Measurements from ENCODE around the gene EFEMP1.

EFEMP1 gene

DNA sequence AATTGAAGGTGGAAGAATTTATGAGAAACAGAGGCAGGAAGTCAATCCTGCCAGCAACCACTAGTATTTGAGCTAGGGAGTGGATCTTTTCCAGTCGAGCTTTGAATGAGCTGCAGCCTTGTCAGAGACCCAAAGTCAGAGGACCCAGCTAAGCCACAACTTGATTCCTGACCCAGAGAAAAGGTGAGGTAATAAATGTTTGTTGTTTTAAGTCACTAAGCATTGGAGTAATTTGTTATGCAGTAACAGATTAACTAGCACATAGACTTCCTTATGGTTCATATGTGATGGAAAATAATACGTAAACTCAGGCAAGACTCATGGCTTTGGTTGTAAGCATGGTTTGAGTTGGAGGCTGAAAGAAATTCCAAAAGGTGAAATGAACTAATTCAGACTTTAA lies 21.6 kb downstream of the EFEMP1 start:
- H3K4me3 ChIP-seq (ENCODE audit: low read depth, low read length), result no peak overlapping the region
- TF ChIP-seq, protein P1, sequence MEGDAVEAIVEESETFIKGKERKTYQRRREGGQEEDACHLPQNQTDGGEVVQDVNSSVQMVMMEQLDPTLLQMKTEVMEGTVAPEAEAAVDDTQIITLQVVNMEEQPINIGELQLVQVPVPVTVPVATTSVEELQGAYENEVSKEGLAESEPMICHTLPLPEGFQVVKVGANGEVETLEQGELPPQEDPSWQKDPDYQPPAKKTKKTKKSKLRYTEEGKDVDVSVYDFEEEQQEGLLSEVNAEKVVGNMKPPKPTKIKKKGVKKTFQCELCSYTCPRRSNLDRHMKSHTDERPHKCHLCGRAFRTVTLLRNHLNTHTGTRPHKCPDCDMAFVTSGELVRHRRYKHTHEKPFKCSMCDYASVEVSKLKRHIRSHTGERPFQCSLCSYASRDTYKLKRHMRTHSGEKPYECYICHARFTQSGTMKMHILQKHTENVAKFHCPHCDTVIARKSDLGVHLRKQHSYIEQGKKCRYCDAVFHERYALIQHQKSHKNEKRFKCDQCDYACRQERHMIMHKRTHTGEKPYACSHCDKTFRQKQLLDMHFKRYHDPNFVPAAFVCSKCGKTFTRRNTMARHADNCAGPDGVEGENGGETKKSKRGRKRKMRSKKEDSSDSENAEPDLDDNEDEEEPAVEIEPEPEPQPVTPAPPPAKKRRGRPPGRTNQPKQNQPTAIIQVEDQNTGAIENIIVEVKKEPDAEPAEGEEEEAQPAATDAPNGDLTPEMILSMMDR (IDR thresholded peaks at IDR 0.05; ENCODE audit: insufficient read depth, low read length, missing control alignments), result no peak
- POLR2A ChIA-PET, result no interaction called here
- DNase-seq (ENCODE audit: low read depth, low spot score), result no peak
- CTCF ChIA-PET, result interaction anchor here (1.8 to 2.7 kb wide), 2 partner anchors 17 to 59 kb away, joined by 5 to 8 read pairs; no protein-coding TSS in a partner anchor

DNA sequence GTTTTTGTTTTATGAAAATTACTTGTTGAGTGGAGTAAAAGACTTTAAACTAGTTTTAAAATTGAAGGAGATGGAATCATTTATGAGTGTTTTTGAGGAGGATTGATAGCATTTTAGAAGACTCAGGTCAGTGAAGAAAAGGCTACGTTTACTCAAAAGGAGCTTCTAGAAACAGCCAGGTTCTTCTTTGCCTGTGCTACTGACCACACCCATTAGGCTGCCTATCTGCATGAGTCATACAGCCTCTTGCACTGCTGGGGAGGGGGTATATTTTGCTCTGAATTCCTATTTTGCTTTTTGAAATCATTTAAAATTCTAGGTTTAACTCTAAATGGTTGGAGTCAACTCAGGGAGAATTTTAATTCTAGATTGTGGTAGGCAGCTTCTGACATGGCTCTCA lies 22.3 kb downstream of the EFEMP1 start:
- no peak overlapping the region for H3K4me3 ChIP-seq (ENCODE audit: low read depth, low read length)
- TF ChIP-seq, protein P1 (IDR thresholded peaks at IDR 0.05; ENCODE audit: insufficient read depth, low read length, missing control alignments), result no peak
- no peak for DNase-seq (ENCODE audit: low read depth, low spot score)
- ChIA-PET POLR2A (no interaction called here), CTCF (interaction anchor here (1.8 to 2.7 kb wide), 2 partner anchors 16 to 60 kb away, joined by 5 to 8 read pairs; no protein-coding TSS in a partner anchor)

DNA sequence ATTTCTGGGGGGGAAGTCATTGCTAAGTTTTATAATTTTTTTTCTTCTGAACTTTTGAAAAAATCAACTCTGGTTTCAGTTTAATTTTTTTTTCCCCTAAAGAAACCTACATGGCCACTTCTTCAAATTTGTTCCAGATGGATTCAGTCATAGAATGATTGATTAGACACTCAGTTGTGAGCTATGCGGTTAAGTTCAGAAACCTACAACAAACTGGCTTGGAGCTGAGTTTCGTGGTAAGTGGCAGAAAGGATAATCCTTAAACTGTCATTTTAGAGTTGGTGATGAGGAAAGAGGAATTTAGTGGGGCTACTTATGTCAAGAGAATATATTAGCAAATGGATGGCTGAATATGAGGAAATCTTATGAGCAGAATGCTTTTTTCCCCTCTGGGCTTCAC lies 23.7 kb downstream of the EFEMP1 start:
- TF ChIP-seq, protein P1 (IDR thresholded peaks at IDR 0.05; ENCODE audit: insufficient read depth, low read length, missing control alignments), result no peak

DNA sequence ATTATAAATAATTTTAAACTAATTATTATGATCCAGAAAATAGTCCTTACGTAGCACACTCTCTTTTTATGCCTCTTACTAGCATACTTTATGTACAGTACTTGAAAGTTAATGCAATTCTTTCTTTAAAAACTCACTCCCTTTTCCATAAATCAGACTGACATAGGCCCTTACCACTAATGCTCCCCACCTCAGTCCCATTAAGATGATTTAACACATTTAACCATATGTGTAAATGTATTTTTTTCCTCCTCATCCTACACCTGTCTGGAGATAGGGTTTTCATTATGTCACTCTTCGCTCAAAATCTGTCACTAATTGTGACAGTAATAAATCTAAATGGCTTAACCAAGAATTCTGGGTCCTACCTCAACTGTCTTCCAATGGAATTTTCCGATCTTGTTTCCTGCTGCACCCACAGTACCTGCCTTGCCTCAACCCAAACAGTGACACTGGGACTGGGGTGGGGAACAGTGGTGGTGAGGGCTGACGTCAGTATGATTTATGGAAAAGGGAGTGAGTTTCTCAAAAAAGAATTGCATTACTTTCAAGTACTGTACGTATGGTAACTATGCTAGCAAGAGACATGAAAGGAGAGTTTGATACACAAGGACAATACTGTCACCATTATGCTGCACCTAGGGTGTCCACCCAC lies 25.1 kb downstream of the EFEMP1 start:
- DNase-seq (ENCODE audit: low read depth, low spot score), result no peak
- TF ChIP-seq, protein P1 (IDR thresholded peaks at IDR 0.05; ENCODE audit: insufficient read depth, low read length, missing control alignments), result no peak
- POLR2A ChIA-PET, result no interaction called here
- CTCF ChIA-PET, result interaction anchor here (1.0 kb wide), 1 partner anchor 8 kb away, joined by 3 read pairs; no protein-coding TSS in a partner anchor
- no peak overlapping the region for H3K4me3 ChIP-seq (ENCODE audit: low read depth, low read length)

More for the DNA sequence above, 23.7 kb downstream of the EFEMP1 start:
- CTCF ChIA-PET, result no interaction called here
- DNase-seq (ENCODE audit: low read depth, low spot score), result peak; percentile 50
- H3K4me3 ChIP-seq (ENCODE audit: low read depth, low read length), result no peak overlapping the region
- POLR2A ChIA-PET, result interaction anchor here (0.7 kb wide), 1 partner anchor 68 kb away, joined by 3 read pairs; no protein-coding TSS in a partner anchor

DNA sequence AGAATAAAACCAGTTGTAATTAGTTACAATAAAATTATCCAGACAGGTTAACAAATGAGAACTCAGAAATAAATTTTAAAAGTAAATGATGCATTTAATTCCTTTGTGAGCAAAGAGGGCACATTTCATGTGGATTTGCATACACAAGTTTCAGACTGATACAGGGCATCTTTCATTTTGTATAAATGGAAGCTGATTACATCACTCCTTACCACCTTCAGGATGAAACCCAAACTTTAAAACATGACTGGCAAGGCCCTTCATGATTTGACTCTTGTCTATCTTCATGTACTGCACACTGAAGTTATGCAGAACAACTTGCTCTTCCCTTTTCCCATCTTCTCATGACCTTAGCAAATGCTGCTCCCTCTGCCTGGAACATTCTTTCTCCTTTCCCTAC lies 26.9 kb downstream of the EFEMP1 start:
- DNase-seq (ENCODE audit: low read depth, low spot score), result no peak
- ChIA-PET POLR2A (no interaction called here), CTCF (interaction anchor here (0.6 to 1.1 kb wide), 2 partner anchors 9 to 35 kb away, joined by 3 read pairs; no protein-coding TSS in a partner anchor)
- H3K4me3 ChIP-seq (ENCODE audit: low read depth, low read length), result no peak overlapping the region
- TF ChIP-seq, protein P1 (IDR thresholded peaks at IDR 0.05; ENCODE audit: insufficient read depth, low read length, missing control alignments), result no peak

DNA sequence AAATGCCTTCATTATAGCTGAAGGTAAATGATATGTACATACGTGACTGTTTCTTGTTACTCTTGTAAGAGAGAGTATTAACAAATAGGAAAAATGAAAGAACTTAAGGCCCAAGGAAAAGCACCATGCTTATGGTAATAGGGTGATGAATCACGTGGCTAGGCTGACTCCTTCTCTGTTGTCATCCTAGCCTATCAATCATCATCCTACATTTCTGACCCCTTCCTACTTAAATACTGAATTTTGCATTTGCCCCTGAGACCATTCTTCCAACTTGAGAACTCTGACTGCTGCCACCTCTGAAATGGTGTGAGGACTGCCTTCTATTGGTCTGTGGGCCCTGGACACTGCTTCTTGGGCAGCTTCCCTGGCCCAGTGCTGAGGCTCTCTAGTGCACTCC lies 28.9 kb downstream of the EFEMP1 start:
- TF ChIP-seq, protein P1 (IDR thresholded peaks at IDR 0.05; ENCODE audit: insufficient read depth, low read length, missing control alignments), result no peak
- ChIA-PET CTCF (no interaction called here), POLR2A (no interaction called here)
- no peak overlapping the region for H3K4me3 ChIP-seq (ENCODE audit: low read depth, low read length)
- DNase-seq (ENCODE audit: low read depth, low spot score), result no peak

Measured in AG04449 (cell line).